GM21367 (cell line): Measurements from ENCODE around the gene MIS12.

Experiments
- ATAC-seq: cut with Tn5 transposase; IDR thresholded peaks from one replicate; pipeline ENCODE4 v1.9.1; 2021; ENCODE audit not compliant: unreplicated experiment

Gene MIS12

GRCh38 chr17:5499476-5500231 is 13.3 kb downstream of the MIS12 start:
- ATAC-seq: no peak

- no peak for ATAC-seq
Measured at GRCh38 chr17:5500247-5500588, 13.9 kb downstream of the MIS12 start.

GRCh38 chr17:5500589-5501391 is 14.4 kb downstream of the MIS12 start:
- no peak for ATAC-seq

DNA sequence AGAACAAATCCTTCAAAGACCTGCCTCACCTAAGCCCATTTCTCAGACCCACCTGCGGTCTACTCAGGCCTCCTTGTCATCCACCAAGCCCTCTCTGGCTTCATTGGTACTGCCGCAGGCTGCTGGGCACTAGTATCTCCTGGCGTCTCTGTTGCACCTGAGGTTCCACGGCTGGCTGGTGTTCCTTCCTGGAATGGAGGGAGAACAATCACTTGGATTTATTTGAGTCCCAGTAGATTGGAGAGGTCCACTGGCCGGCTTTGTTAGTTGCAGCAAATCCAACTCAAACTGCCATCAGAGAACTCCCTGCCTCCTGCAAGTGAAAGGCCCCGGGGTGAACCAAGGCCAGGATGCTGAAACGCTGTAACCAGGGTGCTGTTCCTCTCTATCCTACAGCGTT is 15.3 kb downstream of the MIS12 start:
- no peak for ATAC-seq

GRCh38 chr17:5502552-5502951 is 16.2 kb downstream of the MIS12 start:
- ATAC-seq: no peak

- no peak for ATAC-seq
Measured at GRCh38 chr17:5506307-5506706, 19.9 kb downstream of the MIS12 start.

GRCh38 chr17:5508810-5509209 is 22.4 kb downstream of the MIS12 start:
- ATAC-seq: no peak

DNA sequence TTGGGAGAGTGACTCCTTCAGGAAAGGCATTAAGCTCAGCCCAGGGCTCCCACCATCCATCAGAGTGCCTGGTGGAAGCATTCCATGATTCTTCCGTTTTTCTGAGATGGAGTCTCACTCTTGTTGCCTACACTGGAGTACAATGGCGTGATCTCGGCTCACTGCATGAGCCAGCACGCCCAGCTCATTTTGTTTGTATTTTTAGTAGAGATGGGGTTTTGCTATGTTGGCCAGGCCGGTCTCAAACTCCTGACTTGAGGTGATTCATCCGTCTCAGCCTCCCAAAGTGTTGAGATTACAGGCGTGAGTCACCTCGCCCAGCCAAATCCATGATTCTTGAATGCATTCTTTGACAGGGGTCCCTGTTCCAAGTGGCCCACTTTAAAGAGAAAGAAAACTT is 23.1 kb downstream of the MIS12 start:
- no peak for ATAC-seq

GRCh38 chr17:5510771-5511170 is 24.4 kb downstream of the MIS12 start:
- no peak for ATAC-seq

DNA sequence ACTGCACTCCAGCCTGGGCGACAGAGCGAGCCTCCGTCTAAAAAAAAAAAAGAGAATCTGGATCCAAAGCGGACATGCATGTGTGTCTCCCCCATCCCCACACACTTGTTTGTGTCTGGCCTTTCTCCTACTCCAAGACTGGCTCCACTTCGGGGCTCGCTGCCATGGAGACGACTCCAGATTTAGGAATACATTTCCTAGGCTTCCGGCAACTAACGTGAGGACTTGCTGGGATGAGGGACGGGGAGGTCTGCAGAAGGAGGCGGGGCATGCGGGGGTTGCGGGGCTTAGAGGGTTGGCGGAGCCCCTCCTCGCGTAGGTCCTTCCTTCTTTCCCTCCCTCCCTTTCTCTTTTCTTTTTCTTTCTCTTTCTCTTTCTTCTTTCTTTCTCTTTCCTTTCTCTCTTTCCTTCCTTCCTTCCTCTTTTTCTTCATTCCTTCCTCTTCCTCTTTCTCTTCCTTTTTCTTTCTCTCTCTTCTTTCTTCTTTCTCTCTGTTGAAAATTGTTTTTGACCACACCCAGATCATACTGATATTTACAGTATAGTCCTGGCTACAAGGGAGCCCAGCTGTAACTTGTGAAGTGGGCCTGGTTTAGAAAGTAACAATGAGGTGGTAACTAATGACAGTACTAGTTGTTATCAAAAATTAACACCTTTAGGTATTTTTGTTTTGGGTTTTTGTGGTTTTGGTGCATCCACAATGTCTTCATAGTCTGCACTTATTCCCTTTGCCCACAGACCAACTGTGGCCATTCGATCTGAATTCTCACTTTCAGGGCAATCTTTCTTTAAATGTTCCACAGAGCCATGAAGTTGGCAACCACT is 25.2 kb downstream of the MIS12 start:
- no peak for ATAC-seq

DNA sequence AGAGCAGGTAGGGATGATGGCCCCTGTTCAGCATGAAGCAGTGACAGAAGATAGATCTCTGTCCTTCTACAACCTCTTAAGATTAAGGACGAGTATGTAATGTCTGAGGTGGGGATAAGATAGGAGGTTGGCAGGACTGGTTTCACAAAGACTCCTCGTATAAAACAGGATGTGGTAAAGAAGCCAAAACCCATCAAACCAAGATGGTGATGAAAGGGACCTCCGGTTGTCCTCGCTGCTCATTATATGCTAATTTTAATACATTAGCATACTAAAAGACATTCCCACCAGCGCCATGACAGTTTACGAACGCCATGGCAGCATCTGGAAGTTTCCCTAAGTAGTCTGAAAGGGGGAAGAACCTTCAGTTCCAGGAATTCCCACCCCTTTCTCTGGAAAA is 27.3 kb downstream of the MIS12 start:
- ATAC-seq: no peak

DNA sequence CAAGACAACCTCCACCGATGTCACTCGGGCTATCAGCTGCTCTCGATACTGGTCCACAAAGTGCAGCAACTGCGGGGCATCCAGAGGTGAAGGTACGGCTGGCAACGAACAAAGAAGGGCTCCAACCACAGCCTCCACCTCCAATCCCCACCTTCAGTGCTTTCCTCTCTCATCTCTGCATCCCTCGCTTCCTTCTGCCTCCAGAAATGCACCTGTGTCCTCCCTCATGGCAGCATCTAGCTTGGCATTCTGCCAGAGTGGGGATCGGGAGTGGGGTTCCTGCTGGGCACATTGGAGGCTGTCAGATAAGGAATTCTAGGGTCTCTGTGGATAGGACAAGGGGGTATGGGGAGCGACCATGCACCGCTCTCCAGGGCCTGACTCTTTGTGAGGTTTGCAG is 28.6 kb downstream of the MIS12 start:
- ATAC-seq: no peak

- no peak for ATAC-seq
Measured at GRCh38 chr17:5516060-5516792, 29.9 kb downstream of the MIS12 start.

DNA sequence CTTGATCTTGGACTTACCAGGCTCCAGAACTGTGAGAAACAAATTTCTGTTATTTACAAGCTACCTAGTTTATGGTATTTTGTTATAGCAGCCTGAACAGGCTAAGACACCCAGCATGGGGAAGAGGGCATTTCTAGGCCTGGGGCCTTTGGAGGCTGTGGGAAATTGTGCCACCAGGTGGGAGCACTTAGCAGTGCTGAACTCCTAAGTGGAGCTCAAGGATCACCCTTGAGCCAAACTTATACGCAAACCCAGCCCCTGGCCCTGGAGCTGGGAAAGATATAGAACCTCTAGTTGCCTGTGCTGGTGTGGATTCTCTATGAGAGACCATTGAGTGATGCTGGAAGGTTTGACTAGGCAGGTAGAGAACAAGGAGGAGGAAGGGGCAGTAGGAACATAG is 36.1 kb downstream of the MIS12 start:
- no peak for ATAC-seq

DNA sequence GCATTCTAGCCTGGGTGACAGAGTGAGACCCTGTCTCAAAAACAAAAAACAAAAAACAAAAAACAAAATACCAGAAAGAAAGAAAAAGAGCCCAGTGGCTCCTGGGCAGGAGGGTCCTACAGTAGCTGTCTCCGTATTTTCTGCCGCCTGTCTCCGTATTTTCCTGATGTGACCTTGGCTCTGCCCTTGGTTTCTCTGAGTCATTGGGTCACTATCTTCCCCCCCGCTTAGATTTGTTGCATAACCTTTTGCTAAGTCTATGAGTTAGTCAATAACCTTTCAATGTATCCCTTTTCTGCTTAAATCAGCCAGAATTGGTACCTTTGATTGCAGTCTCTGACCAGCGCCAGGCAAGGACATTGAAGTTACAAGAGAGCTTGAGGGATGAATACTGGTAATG is 36.9 kb downstream of the MIS12 start:
- no peak for ATAC-seq

DNA sequence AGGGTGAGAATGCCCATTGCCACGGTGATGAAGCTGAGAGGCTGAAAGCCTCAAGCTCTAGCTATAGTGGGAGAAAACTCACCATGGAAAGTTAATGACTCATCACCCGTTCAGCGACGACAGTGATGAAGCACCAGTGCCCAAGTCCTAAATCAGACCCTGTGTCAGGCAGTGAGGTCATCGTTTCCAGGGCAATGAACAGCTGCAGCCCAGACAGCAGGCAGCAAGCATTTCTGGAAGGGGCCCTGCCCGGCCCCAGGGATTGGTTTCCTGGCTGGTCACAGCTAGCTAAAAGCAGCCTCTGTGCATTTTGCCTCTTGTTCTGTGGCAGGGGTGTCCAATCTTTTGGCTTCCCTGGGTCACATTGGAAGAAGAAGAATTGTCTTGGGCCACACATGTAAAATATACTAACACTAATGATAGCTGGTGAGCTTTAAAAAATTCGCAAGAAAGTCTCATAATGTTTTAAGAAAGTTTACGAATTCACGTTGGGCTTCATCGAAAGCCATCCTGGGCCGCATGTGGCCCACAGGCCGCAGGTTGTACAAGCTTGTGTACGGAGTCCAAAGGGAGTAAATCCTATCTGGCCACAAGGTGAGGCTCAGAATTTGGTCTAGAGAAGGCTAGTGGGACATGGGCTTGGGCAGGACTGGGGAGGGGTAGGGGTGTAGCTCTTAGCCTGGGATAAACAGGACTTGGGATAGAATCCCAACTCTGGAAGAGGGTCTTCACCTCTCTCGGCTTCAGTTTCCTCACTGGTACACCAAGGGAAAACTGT is 40.6 kb downstream of the MIS12 start:
- ATAC-seq: no peak

DNA sequence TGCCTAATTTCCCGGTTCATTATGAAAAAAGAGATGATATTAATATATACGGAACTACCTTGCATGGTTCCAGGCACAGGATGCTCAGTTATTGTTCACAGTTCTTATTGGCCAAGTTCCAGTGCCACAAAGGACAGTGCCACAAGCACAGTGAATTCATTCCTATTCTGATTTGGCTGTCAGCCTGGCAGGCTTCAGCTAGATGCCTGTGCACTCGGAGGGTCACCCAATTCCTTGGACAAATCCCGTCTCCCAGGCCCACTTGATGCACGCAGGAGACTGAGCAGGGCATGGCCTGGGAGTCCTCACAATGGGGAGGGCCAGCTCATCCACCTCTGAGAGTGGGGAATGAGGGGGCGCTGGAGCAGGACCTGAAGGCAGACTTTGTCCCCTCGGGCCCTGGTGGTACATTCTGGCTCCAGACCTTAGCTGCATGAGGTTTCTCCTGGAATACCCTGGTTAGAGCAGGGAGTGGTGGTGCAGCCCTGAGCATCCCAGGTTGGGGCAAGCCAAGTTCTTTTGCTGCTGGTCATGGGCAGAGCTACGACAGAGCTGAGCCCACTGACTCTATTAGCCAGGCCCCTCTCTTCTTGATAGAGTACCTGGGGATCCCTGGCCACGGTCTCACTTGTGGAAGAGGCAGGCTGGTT is 41.4 kb downstream of the MIS12 start:
- no peak for ATAC-seq

GRCh38 chr17:5530265-5531084 is 44.1 kb downstream of the MIS12 start:
- ATAC-seq: no peak

DNA sequence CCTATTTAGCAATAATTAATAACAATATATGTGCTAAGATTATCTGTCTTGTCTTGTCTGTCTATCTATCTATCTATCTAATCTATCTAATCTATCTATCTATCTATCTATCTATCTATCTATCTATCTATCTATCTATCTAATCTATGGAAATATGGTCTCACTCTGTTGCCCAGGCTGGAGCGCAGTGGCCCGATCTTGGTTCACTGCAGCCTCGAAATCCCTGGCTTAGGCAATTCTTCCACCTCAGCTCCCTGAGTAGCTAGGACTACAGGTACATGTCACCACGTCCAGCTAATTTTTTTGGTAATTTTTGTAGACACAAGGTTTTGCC is 44.7 kb downstream of the MIS12 start:
- no peak for ATAC-seq
